ENCODE measurements around the gene NKTR. TPM values are rescaled to one million over a fixed set of nuclear protein-coding genes. Genes with fewer than 3 reads are reported as not detected.

Gene NKTR
- polyA plus RNA-seq, 1 donor (not counting 4 experiments of a cell fraction or from before 2014, with no cell fraction given): 38.6 TPM

GRCh38 chr3:42686832-42687650 lies 86.6 kb downstream of the NKTR start:
- Histone ChIP-seq H3K4me3 (ENCODE audit: control insufficient read depth in 2 of 3, extremely low read depth in 1 of 3, insufficient read depth in 2 of 3, low read depth in 1 of 3, low read length in 3 of 3) (no peak overlapping the region), H4K20me1 (ENCODE audit: control insufficient read depth, extremely low read depth, insufficient read depth, low read length) (no peaks in the 10 kb centered on the region), H3K79me2 (ENCODE audit: control insufficient read depth, insufficient read depth, low read length) (no peaks in the 10 kb centered on the region), H3K9ac (ENCODE audit: control insufficient read depth, extremely low read depth, insufficient read depth, low read length) (no peak overlapping the region), H3K4me2 (ENCODE audit: control insufficient read depth, extremely low read depth, insufficient read depth, low read depth, low read length) (no peak overlapping the region), H3K27ac (ENCODE audit: control insufficient read depth, insufficient read depth, low read length) (no peak overlapping the region), H2AFZ (ENCODE audit: control insufficient read depth, low read length) (no peak overlapping the region), H3K4me1 (ENCODE audit: control insufficient read depth, extremely low read depth, insufficient read depth, low read length) (peaks cover 12% of the 10 kb centered on the region), H3K9me1 (ENCODE audit: control insufficient read depth, extremely low read depth, insufficient read depth, low read length) (no peaks in the 10 kb centered on the region), H3K36me3 (ENCODE audit: control insufficient read depth in 2 of 2, extremely low read depth in 1 of 2, insufficient read depth in 2 of 2, low read length in 2 of 2) (no peaks in the 10 kb centered on the region), H3K27me3 (ENCODE audit: control insufficient read depth, extremely low read depth, insufficient read depth, low read length) (peaks cover 21% of the 10 kb centered on the region), H3K9me3 (ENCODE audit: control insufficient read depth, low read depth, low read length) (no peaks in the 10 kb centered on the region)
- FAIRE-seq (no peak), DNase-seq (ENCODE audit: low read depth, low spot score) (no peak)
- no peak for TF ChIP-seq CTCF (optimal IDR thresholded peaks at IDR 0.05 in 1 of 3, IDR thresholded peaks at IDR 0.05 in 1 of 3, conservative IDR thresholded peaks at IDR 0.05 in 1 of 3; ENCODE audit: extremely low read depth in 1 of 3, insufficient read depth in 2 of 3, low read length in 3 of 3)
- TF ChIP-seq EZH2 (IDR thresholded peaks at IDR 0.05; ENCODE audit: low read length): no peak
- dilution Hi-C loops (cut with MboI; ENCODE audit: extremely low pct_ligation_motif_present, low sequenced_read_pairs): no loop called here

- Histone ChIP-seq H3K27ac (ENCODE audit: control insufficient read depth, insufficient read depth, low read length) (no peak overlapping the region), H3K9me1 (ENCODE audit: control insufficient read depth, extremely low read depth, insufficient read depth, low read length) (no peaks in the 10 kb centered on the region), H4K20me1 (ENCODE audit: control insufficient read depth, extremely low read depth, insufficient read depth, low read length) (no peaks in the 10 kb centered on the region), H2AFZ (ENCODE audit: control insufficient read depth, low read length) (no peak overlapping the region), H3K9ac (ENCODE audit: control insufficient read depth, extremely low read depth, insufficient read depth, low read length) (no peak overlapping the region), H3K4me2 (ENCODE audit: control insufficient read depth, extremely low read depth, insufficient read depth, low read depth, low read length) (no peak overlapping the region), H3K36me3 (ENCODE audit: control insufficient read depth in 2 of 2, extremely low read depth in 1 of 2, insufficient read depth in 2 of 2, low read length in 2 of 2) (no peaks in the 10 kb centered on the region), H3K27me3 (ENCODE audit: control insufficient read depth, extremely low read depth, insufficient read depth, low read length) (peaks cover 21% of the 10 kb centered on the region), H3K9me3 (ENCODE audit: control insufficient read depth, low read depth, low read length) (no peaks in the 10 kb centered on the region), H3K4me1 (ENCODE audit: control insufficient read depth, extremely low read depth, insufficient read depth, low read length) (peaks cover 12% of the 10 kb centered on the region), H3K79me2 (ENCODE audit: control insufficient read depth, insufficient read depth, low read length) (no peaks in the 10 kb centered on the region), H3K4me3 (ENCODE audit: control insufficient read depth in 2 of 3, extremely low read depth in 1 of 3, insufficient read depth in 2 of 3, low read depth in 1 of 3, low read length in 3 of 3) (no peak overlapping the region)
- TF ChIP-seq EZH2 (IDR thresholded peaks at IDR 0.05; ENCODE audit: low read length) (no peak), CTCF (optimal IDR thresholded peaks at IDR 0.05 in 1 of 3, IDR thresholded peaks at IDR 0.05 in 1 of 3, conservative IDR thresholded peaks at IDR 0.05 in 1 of 3; ENCODE audit: extremely low read depth in 1 of 3, insufficient read depth in 2 of 3, low read length in 3 of 3) (no peak)
- dilution Hi-C loops (cut with MboI; ENCODE audit: extremely low pct_ligation_motif_present, low sequenced_read_pairs): no loop called here
- DNase-seq (ENCODE audit: low read depth, low spot score): no peak
- FAIRE-seq: no peak
Measured at GRCh38 chr3:42688016-42688415, 87.5 kb downstream of the NKTR start.

All from keratinocyte (primary cell).